HS-5 (cell line): Measurements from ENCODE around the gene PPP2R3B.

Source experiments
- DNase-seq: peaks from one replicate; pipeline ENCODE4 v3.0.0-alpha.2; 2012; ENCODE audit warnings: low read depth

The PPP2R3B gene

DNA sequence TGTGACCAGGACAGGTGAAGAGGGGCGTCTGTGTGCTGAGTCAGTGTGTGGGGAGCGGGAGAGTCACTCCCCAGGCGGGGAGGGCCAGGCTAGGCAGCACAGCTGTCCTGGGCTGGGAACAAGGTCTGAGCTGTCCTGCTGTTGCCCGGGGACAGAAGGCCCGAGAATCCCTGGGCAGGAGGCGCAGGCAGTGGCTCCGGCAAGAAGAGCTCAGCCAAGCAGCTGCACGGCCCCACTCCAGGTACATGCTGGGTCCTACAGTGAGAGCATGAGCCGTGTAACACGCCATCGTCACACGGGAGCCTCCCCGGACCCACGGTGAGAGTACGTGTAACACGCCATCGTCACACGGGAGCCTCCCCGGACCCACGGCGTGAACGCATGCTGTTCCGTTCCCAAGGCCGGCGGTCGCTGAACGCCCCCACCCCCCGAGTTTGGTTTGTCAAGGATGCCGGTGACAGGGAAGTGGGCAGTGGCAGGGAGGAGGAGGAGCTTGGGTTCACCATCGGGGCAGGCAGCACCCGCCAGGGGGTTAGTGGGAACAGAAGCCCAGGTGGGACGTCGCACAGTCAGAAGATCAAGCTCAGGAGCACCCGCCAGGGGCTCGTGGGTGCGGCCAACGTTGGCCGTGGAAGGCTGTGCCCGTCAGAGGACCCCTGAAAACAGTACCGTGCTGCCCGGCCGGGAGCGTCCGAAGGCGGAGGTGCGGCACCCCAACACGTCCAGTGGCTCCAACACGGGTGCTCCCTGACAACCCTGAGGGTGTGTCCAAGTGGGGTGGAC, 15.6 kb downstream of the PPP2R3B start:
- no peak for DNase-seq

DNA sequence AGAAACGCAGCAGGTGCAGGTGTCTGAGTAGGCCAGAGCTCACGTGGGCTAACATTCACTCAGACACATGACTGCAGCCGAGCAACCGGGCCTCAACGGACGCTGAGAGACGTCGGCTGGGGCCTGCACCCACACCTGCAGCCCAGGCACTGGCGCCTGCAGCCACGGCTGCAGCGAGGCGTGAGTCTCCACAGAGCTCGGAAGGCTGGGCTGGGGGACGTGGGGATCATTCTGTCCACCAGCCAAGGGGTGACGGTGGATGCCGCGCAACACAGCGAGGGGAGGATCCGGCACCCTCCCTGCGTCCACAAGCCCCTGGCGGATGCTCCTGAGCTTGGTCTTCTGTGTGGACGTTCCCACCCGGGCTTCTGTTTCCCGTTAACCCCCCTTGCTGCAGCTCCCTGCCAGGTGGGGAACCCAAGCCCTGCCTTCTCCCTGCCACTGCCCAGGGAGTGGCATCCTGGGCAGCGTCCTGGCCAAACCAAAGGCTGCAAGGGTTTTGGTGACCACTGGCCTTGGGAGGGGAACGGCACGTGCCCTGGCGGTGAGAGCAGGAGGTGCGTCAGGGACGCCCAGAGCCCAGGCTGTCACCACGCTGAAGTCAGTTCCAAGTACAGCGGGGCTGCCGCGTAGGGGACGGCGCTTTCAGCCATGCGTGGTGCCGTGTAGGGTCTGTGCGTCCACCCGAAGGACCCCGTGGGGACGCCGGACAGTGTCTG, 16.3 kb downstream of the PPP2R3B start:
- no peak for DNase-seq

DNA sequence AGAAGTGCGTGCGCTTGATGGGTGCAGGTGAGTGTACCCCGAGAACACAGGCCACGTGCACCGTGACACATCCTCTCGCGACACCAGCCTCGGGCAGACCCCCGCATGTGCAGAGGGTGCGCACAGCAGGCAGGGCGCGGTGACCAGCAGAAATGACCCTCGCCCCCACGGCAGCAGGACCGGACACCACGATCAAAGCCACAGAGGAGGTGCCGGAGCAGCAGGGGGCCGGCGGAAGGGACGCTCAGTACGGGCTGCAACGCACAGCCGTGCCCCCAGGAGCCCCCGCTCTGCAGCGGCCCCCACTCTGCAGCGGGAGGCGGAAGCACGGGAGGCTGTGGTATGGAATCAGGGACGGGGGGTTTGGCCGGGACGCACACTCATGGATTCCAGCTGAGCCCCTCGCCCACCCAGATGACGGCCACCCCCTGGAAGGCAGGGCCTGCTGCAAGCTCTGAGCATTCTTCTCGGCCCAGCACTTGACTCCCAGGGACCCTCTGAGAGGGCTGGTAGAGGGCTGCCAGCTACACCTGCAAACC, 17.1 kb downstream of the PPP2R3B start:
- DNase-seq = no peak

DNA sequence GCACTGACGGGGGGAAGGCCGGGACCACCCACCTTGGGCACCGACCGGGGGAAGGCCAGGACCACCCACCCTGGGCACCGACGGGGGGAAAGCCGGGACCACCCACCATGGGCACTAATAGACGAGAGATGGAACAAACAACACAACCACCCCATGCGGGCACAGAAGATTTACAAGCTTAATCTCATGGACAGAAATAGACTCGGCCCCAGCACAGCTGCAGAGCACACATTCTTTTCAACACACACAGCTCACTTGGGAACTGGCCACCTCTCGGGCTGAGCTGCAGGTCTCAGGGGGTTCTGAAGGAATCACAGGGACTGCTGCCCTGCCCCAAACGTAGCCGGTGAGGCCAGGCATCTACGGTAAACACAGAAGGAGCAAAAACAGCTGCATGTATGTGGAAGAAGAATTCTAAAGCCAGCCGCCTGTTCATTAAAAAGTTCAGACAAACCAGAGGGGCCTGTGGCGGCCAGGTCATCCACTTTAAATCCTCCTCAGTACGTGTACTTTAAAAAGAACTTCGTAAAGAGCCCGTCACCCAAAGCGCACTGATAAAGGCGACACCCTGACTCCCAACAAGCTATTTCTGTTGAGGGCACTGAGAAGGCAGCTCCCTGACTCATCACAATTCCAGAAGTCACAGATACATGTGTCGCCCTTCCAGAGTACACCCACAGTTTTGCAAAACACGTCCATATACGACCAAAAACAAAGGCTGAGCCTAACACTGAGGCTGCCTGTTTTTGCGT, 17.7 kb downstream of the PPP2R3B start:
- DNase-seq = no peak

DNA sequence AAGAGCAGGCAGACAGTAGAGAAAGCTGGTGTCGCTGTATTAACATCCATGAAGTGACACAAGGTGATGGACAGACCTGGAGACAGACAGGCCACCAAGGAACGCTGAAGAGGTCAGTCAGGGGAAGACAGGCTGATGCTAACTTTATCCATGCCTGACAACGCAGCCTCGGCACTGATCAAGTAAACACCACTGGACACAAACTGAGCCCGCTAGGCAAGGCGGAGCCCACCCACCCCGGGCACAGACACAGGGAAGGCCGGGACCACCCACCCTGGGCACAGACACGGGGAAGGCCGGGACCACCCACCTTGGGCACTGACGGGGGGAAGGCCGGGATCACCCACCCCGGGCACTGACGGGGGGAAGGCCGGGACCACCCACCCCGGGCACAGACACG, 18.8 kb downstream of the PPP2R3B start:
- no peak for DNase-seq

DNA sequence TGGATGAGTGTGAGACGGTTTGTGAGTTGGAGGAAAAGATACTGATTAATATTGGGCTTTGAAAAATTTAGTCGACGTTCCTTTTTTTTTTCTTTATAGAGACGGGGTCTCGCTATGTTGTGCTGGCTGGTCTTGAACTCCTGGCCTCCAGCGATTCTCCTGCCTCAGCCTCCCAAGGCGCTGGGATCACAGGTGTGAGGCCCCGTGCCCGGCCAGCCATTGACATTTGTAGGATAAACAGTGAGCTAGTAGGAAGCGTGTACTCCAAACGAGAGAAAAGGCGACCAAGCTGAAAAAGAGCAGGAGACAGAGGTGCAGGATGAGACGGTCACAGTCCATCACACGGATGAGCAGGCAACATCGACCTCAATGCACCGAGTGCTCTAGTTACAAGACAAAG, 19.4 kb downstream of the PPP2R3B start:
- DNase-seq = no peak

DNA sequence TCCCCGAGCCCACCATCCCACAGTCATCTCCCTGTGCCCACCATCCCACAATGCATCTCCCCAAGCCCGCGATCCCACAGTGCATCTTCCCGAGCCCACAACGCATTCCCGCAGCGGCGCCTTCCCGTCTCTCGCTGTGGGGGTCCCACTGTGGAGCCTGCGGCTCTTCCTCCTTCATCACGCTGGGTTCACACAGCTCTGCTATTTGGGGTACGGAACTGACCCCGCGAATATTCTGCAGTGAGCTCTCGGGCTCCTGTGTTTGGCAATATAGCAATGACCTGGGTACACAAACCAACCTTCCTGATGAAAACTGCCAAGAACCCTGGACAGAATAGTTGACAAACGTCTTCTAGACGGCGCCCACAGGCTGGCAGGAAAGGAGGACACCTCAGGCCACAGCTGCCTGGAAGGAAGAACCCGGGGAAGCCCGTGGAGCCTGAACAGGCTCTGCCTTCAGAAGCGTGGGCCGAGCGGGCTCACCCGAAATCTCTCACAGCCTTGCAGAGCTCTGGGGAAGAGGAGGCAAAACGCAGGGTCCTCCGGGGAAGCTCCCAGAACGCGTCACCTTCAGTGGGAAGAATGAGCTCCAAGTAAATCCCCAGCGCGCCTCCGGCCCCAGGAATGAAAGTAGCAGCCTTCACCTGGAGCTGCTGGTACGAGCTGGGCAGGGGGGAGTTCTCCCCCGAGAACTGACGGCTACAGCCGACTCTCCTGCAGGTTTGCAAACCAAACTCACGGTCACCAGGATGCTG, 22.9 kb downstream of the PPP2R3B start:
- no peak for DNase-seq

DNA sequence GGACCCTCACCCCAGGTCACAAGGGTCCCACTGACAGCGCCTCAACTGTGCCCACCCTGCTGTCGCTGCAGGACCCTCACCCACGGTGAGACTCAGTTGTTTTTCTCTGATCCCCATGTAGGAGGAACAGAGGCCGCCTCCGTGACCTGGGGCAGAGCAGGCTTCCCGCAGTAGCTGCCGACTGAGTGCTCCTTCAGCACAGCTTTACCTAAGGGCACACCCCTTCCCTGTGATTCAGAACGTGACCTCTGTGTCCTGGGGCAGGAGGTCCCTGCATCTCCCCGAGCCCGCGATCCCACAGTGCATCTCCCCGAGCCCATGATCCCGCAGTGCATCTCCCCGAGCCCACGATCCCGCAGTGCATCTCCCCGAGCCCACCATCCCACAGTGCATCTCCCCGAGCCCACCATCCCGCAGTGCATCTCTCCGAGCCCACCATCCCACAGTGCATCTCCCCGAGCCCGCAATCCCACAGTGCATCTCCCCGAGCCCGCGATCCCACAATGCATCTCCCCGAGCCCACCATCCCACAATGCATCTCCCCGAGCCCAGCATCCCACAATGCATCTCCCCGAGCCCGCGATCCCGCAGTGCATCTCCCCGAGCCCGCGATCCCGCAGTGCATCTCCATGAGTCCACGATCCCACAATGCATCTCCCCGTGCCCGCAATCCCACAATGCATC, 23.6 kb downstream of the PPP2R3B start:
- no peak for DNase-seq

DNA sequence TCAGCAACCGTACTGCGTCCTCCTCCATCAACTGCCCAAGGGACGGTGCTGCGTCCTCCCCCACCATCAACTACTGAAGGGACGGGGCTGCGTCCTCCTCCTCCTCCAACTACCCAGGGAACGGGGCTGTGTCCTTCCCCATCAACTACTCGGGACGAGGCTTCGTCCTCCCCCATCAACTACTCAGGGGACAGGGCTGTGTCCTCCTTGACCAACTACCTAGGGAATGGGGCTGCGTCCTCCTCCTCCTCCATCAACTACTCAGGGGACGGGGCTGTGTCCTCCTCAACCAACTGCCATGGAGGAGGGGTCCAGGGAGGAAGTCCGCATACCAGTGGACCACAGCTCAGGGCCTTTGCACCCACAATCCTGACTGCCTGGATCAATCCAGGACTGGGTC, 24.4 kb downstream of the PPP2R3B start:
- DNase-seq = no peak

DNA sequence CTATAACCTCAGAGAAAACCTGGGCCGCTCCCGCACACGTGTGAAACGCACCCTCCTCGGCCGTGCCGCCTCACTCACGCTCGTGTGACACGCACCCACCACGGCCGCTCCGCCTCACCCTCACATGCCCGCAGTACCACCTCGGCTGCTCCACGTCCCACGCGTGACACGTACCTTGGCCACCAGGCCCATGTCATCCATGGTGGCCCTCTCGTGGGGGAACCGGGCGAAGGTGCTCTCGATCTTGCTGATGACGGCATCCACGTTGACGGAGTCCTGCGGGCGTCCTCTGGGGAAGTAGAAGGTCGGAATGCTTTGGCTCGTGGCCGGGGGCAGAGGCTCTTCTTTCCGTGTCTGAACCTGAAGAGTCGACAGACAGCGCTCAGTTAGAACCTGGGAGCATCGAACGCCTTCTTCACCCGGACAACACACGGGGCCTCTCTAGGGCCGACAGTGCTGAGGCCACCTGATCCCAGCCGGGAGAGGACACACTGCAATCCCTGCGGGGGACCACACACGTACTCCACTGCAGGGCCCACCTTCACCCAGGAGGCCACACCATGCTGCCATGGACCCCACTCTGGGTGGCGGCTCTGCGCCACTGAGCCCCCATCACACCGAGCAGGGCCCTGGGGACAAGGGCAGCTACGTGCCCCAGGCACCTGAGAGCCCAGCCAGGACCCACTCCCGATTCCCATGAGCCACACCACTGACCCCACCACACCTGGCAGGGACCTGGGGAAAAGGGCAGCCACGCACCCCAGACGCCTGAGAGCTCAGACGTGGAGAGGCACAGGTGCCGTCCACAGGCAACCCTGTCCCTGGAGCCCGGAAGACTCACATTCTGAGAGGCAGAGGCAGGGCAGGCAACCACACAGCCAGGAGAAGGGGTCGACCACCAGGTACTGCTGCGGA, 25.2 kb downstream of the PPP2R3B start:
- DNase-seq = no peak

DNA sequence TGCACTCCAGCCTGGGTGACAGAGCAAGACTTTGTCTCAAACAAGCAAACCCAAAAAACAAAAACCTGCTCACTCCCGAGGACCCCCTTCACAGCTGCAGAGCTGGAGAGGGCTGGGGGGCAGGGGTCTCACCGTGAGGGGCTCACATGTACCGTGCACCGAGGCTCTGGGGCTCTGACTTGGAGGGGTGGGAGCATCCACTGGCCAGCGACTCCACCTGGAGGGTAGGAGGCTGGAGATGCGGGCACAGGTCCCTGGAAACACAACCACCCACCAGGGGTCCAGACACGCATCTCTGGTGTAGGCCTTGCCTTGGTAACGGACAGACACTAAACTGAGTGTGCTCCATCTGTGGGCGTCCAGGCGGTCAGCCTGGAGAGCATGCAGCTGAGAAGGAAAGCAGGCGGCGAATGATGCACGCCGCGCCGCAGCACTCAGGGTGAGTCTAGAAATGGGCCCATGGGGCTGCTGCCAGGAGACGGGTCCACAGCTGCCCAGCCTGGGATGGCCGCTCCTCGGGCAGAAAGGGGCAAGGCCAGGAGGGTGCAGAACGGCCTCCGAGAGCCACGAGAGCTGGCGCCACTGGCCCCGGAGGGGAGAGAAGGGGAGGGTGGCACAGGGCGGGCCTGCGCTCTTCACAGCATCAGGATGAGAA, 26.1 kb downstream of the PPP2R3B start:
- no peak for DNase-seq

DNA sequence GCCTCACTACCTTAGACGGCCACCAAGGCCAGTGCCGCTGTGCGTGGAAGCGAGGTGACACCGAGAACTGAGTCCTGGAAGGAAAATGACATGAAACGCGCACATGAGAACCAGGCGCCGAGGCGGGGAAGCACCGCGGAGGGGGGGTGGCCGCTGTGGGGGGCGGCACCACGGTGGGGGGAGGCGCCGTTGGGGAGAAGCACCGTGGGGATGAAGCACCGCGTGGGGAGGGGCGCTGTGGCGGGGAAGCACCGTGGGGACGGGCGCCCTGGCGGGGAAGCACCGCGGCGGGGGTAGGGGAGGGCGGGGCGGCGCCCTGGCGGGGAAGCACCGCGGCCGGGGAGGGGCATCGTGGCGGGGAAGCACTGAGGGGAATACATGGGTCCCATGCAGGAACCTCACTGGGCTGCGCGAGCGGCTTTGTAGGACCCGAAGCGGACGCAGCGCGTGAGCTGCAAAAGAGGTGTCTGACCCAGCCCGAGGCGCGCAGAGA, 28.0 kb downstream of the PPP2R3B start:
- no peak for DNase-seq

DNA sequence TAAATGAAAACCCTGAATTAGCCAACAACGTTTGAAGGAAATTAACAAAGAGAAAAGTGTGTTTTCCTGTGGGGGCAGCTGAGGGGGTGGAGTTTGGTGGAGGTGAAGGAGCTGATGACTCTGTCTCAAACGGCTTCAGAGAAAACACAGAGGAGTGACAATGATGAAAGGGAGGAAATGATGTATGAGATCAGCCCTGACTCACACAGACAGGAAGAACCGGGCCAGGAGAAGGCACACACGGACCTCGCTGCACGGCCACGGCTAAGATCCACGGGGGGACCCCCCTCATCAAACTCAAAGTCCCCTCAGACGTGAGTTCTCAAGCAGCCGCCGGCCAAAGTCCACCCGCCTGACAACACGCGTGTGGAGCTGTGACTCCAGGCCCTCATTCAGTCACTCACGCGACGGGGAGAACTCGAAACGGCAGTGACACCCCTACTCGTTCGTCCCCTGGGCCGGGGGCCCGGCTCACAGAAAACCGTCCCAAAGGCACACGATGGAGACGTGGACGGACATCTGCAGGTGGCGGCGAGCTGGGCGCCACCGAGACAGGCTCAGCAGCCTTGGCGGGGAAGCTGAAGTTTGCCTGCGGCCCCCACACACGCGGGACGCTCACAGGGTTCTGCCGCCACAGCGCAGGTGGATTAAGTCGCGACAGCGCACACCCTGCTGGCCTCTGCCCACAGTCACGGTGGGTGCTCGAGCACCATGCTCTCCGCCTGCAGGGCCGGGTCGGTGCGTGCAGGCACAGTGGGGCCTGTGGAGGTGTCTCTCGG, 28.8 kb downstream of the PPP2R3B start:
- DNase-seq = peak; percentile 69

DNA sequence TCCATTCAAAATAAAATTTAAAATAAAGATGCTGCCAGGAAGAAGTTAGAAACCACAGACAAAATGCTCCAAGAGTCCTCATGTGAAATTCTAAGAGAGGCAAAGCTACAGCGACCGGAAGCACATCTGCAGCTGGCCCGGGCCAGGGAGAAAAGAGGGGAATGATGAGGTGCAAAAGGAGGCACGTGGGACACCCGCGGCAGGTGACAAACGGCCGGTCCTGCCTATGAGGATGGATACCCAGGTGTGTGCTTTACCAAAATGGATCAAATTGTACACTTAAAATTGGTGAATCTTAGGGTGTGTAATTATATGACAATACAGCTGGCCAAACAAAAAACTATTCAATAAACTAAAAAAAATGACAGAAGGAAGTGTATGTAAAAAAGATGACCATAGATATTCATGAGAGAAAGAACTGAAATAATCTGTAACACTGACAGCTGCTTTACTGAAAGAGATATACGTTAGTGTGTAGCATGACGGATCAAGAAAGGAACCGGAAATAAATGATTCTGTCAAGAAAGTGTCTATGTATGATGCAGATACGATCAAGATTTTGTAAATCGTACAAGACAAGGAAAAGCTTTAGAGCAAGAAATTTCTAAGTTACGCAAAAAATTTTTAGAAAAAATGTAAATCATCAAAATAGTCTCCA, 29.5 kb downstream of the PPP2R3B start:
- no peak for DNase-seq

DNA sequence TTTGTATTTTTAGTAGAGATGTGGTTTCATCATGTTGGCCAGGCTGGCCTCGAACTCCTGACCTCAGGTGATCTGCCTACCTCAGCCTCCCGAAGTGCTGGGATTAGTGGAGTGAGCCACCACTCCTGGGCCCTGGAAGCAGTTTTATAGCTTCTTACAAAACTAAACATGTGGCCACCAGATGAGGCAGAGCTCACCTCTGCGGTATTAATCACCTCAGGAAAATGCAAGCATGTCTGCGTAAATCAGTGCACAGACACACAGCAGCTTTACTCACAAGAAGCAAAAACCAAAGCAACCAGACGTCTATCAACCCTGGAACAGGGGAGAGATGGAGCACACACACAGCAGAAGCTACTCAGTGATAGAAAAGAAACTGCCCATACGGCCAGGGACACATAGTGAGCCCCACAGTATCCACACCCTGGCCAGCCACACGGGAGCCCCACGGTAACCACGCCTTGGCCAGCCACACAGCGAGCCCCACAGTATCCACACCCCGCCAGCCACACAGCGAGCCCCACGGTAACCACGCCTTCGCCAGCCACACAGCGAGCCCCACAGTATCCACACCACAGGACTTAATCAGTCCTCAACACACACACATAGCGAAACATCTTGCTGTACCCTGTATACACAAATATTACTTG, 30.2 kb downstream of the PPP2R3B start:
- DNase-seq = peak; percentile 78

DNA sequence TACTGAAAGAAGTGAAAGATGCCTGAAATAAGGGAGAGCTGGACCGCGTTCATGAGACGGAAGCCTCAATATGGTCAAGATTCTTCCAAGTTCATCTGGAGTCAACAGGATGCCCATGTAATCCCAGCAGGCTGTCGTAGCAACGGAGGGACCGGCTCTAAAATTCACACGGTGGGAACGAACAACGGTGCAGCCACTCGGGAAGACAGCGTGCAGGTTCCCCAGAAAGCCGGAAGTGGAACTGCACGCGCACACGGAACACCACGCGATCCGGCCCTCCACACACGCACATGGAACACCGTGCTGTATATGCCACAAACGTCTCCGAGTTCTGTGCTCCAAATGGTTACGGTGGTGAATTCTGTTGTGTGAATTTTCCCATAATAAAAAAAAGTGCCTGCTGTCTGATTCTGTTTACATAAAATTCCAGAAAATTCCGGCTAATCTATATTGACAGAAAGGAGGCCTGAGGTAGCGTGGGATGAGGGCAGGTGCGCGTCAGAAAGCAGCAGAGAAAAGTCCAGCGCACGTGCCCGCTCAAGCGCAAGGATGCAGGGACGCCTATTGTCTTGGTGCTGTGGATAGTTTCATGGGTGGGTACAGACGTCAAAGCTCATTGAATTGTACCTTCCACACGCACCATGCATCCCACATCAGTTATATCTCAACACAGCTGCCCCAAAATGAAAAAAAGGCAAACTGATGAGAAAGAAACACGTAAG, 31.2 kb downstream of the PPP2R3B start:
- no peak for DNase-seq
